Renal cortical epithelial cell (primary cell): ENCODE measurements around the gene CEP131. TPM values are rescaled to one million over a fixed set of nuclear protein-coding genes. Genes with fewer than 3 reads are reported as not detected.
A peak's percentile ranks its signal among the peaks of the same experiment; 100 is the strongest.

Experiments used
- DNase-seq: peaks from one replicate; pipeline ENCODE4 v3.0.0-alpha.2; 2011; ENCODE audit warnings: low read depth
- total RNA-seq: library from RNA; depleted of rRNA; stranded (reverse); fragments of >200 nt; gene quantifications from 2 replicates; pipeline ENCODE4 v1.2.3, GENCODE V29; 2014

Gene CEP131
- total RNA-seq, 1 donor from 2014 or later: 10.7 TPM

- DNase-seq: no peak
These were observed 981 bp upstream of the CEP131 start for GRCh38 chr17:81223762-81224130.

GRCh38 chr17:81222620-81222905, 202 bp downstream of the CEP131 start:
- no peak for DNase-seq

GRCh38 chr17:81221842-81222619, 734 bp downstream of the CEP131 start:
- DNase-seq: no peak

DNA sequence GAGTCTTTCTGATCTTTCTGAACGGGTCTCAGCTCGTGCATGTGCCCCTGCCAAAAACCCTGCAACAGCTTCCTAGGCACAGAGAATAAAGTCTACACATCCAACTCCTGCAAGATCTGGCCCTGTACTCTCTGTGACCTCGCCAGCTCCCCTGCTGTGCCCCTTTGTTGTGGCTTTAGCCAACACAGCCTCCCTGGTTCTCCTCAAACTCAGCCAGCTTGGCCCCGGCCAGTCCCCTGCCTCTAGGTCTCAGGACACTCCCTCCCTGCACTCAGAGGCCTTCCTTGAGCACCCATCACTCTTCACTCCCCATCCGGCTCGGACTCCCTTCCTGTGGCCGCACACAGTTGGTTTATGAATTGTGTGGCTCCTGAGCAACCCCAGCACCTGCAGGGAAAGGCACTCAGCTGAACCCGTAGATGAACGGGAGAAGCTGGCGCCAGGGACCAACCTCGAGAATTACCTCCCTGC, 1.4 kb downstream of the CEP131 start:
- no peak for DNase-seq

DNA sequence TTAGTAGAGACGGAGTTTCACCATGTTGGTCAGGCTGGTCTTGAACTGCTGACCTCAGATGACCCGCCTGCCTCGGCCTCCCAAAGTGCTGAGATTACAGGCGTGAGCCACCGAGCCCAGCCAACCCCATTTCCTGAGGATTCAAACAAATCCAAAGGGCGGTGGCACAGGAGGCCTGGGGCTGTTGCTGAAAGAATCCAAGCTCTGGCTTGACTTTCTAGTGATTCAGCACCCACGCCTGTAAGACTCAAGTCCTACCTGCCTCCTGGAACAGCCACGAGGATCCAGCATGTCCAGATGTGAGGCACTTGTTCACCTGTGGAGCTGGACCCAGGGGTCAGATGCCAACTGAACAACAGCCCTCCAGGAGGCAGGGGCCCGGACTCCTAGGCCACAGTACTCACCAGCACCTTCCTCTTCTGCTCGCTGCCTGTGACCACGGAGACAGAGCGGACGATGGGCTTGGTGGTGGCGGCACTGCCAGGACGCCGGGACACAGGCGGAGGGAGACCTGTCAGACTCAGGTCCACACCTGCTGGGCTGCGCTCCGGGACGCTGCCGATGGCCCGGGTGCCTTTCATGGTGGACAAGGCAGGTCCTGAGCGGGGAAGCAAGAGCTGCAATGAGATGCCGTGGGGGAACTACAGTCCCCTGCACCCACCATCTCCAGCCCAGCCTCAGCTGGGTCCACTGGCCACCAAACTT, 3.1 kb downstream of the CEP131 start:
- DNase-seq: no peak

GRCh38 chr17:81218991-81219390, 3.8 kb downstream of the CEP131 start:
- DNase-seq: no peak

DNA sequence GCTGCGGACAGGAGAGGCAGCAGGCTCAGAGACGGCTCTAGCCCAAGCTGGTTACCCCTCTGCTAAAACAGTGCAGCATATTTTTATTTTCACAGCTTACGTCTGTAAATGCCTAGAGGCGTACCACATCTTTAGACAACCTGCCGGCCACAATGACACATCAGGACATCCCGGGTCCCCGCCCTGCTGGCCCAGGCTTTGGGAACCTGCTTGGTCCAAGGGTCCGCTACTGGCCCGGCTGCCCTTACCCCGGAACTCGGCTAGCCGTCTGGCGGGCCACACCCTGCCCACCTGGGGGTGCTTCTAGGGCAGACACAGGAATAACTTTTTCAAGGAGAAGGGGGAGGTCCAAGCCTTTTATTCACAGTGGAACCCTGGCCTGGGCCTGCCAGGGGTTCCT, 4.3 kb downstream of the CEP131 start:
- DNase-seq: no peak

DNA sequence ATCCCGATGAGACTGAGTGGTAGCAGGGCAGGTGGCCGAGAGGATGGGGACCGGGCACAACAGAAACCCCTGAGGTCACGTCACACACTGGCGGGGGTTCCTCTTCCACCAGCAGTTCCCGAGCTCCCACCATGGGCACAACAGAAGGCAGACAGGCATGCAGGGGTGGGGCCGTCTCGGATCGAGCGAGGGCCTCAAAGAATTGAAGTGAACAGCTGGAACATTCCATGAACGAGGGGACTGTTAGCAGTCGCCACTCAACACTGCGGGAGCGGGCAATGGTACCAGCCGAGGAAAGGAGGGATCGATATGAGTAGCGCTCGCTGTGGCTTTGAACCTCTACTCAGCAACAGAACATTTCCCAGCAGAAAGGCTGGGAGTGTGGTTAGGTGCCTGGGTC, 5.3 kb downstream of the CEP131 start:
- no peak for DNase-seq

DNA sequence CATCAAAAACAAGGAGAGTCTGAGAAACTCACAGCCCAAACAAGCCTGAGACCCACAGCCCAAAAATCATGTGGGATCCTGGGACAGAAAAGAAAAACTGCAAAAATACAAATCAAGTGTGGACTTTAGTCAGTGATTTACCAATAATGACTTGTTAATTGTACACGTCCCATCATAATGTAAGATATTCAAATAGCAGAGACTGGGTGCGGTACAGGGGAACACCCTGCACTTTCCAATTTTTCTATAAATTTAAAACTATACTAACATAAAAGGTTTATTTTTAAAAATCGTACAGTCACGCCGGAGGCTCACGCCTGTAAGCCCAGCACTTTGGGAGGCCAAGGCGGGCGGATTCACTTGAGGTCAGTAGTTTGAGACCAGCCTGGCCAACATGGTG, 8.8 kb downstream of the CEP131 start:
- DNase-seq: no peak

- DNase-seq: no peak
These were observed 10.4 kb downstream of the CEP131 start for GRCh38 chr17:81212365-81212764.

DNA sequence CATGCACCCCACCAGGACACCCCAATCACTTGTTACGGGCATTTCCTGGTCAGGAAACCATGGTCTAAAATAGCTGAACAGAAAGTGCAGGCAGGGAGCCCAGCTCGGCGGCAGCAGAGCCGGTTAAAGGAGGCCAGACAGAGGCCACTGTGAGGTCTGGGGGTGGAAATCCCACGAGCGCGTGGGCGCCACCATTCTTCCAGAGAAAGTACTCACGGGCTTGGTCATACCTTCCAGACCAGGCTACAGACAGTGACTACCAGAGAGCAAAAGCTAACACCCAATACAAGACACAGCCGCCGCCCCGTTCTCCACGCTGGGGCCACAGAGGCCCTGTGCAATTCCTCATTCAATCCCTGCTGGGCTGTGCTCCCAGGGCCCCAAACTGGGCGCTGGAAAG, 11.9 kb downstream of the CEP131 start:
- no peak for DNase-seq

DNA sequence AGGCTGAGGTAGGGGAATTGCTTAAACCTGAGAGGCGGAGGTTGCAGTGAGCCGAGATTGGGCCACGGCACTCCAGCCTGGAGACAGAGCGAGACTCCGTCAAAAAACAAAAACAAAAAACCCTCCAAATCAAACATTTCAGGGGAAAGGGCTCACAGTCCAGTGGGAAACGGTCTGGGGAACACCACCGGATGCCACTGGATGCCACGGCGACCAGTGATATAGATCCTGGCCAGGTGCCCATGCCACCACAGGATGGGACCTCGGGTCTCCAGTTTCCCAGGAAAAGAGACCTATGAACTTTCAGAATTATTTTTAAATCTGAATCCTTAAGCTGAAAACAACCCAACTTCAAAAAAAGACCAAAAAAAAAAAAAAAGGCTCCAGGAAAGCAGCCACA, 12.3 kb downstream of the CEP131 start:
- DNase-seq: no peak

GRCh38 chr17:81209141-81209540, 13.6 kb downstream of the CEP131 start:
- DNase-seq: no peak

- no peak for DNase-seq
These were observed 14.1 kb downstream of the CEP131 start for GRCh38 chr17:81208651-81209050.

- no peak for DNase-seq
These were observed 14.9 kb downstream of the CEP131 start for GRCh38 chr17:81207610-81208581.

DNA sequence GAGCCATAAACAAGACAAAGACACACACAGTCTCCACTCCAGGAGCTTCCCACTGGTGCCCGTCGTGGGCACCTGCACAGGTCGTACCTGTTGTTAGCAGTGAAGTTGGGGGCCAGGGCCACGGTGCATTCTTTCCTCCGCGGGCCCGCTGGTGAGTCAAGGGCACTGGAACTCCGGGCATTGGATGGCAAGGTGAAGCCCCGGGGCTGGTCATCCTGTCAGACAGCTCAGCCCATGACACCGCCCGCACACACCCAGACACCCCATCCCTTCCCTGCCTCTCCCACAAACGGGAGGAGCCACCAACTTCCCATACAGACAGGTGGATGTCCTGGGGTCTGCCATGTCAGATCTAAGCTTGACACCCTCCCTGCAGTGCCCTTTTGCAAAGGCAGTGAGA, 16.1 kb downstream of the CEP131 start:
- no peak for DNase-seq

DNA sequence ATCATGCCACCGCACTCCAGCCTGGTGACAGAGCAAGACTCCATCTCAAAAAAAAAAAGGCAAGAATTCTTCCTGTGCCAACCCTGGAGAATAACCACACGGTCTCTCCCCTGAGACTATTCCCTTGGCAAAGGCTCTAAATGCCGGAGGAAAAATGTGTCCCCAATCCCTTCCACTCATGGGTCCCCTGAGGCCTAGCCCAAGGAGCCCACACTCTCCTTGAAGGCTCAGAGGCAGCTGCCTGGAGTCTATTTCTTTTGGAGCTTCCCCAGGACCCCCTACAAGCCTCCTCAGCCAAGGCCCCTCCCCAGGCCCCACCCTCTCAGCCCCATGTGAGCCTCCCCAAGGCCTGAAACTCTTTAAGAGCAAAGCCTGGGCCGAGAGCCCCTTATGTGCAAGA, 16.6 kb downstream of the CEP131 start:
- no peak for DNase-seq

DNA sequence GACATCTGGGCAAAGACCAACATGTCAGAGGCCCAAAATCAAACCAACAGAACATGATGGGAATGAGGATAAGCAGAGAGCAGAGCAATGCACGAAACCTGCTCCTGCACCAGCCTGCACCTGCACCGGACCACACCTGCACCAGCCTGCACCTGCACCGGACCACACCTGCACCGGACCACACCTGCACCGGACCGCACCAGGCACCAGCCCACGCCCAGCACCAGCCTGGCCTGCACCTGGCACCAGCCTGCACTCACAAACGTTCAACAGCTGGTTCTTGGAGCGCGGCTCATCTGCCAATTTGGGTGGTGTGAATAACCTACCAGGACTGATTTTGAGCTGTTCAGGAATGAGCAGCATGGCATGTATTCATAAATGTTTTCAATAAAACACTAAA, 18.2 kb downstream of the CEP131 start:
- DNase-seq: no peak

DNA sequence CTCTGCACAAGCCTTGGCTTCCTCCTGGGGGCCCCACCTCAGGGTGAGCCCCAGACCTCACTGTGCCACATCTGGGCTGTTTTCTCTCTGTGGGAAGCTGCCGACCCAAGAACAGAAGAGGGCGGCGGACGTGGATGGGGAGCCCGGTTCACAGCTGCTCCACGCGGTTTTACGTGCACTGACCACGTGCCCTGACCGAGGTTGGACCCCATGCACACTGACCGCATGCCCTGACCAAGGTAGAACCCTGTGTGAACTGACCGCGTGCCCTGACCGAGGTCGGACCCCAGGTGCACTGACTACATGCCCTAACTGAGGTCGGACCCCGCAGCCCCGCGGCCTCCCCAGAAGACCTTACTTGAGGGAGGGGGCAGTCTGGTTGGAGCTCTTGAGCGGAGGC, 19.6 kb downstream of the CEP131 start:
- no peak for DNase-seq

DNA sequence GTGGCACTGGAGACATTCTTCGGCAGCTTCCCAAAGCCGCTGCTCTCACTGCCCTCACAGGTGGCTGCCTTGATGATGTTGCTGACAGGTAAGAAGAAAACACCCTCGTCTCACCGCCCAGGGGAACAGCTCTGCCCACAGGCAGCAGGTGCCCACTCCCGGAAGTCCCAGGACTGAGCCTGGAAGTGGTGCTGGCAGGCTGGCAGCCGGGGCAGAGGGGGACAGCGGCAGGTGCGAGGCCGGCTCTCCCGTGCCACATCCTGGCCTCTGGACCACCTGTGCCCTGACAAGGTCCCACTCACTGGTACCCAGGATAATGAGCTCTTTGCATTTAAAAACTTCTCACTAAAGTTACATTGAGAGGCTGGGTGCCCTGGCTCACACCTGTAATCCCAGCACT, 20.4 kb downstream of the CEP131 start:
- DNase-seq: no peak

DNA sequence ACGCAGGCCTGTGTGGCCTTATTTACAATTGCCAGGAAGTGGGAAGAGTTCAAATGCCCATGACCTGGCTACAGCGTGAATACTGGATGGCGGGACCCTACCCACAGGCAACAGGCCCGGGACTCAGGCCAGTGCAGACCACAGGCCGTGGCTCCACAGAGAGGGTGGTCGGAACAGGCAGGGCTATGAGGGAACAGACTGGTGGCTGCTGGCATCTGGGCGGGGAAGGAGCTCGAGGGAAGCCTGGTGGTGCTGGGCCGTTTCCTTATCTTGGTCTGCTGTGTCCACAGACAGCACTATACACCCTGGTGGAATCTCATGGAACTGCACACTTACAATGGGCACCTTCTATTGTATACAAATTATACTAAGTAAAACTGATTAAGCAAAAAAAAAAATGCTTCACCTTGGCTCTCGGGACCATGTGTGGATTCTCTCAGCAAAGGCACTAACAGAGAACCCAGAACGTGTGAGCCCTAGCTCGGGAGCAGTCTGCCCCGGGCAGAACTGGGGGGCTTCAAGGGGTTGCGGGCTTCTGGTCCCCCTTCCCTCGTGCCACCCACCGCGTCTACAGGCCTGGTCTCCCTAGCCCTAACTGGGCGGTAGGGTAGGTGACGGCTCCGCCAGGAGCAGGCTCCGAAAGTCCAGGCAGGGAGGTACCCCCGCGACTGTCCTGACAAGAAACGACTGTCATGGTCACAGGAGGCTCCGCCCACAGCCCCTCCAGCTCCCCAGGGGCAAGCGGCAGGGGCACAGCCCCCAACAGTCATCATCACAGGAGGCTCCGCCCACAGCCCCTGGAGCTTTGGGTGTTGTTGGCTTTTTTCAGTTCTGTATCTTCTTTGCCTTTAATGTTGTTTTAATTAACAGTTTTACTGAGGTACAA, 21.8 kb downstream of the CEP131 start:
- DNase-seq: peak; percentile 52

DNA sequence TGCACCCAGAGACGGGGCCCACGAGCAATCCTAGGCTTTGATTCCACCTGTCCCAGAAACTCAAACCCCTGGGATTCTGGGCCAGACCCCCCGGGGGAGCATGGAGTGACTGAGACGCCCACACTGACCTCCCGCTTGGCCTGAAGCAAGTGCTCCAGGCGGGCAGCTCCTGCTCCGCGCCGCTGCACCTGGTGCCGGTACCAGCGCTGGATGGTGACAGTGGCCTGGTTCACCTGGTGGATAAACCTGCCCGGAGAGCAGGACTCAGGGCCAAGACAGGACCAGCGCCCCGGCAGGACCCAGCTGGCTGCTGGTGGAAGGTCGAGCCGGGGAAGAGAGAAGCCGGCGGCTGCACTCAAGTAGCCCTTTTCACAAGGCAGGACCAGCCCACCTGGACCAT, 22.6 kb downstream of the CEP131 start:
- no peak for DNase-seq
